Measurements from ENCODE around the gene SLC24A3.

DNA sequence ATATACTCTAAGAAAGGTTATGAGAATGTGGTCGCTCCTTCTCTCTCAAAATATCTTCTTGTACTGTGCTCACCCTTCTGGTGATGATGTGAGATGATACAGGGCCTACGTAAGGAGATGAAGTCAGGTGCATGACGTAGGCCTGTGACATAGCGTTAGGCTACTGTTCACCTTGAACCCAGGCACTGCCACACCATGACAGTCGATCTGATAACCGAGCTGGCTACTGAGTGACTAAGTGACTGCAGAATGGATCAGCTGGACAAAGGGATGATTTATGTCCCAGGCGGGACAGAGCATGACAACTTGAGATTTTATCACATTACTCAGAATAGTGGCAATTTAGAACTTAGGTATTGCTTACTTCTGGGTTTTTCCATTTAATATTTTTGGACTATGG is 11.2 kb downstream of the SLC24A3 start:
- TF ChIP-seq, protein P1, sequence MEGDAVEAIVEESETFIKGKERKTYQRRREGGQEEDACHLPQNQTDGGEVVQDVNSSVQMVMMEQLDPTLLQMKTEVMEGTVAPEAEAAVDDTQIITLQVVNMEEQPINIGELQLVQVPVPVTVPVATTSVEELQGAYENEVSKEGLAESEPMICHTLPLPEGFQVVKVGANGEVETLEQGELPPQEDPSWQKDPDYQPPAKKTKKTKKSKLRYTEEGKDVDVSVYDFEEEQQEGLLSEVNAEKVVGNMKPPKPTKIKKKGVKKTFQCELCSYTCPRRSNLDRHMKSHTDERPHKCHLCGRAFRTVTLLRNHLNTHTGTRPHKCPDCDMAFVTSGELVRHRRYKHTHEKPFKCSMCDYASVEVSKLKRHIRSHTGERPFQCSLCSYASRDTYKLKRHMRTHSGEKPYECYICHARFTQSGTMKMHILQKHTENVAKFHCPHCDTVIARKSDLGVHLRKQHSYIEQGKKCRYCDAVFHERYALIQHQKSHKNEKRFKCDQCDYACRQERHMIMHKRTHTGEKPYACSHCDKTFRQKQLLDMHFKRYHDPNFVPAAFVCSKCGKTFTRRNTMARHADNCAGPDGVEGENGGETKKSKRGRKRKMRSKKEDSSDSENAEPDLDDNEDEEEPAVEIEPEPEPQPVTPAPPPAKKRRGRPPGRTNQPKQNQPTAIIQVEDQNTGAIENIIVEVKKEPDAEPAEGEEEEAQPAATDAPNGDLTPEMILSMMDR (conservative IDR thresholded peaks at IDR 0.05; ENCODE audit: low read depth, low read length): no peak
- no peak for TF ChIP-seq EZH2 (IDR thresholded peaks at IDR 0.05; ENCODE audit: borderline replicate concordance, low read depth, low read length, poor library complexity, severe bottlenecking)
